Measurements from ENCODE around the gene PNPLA3. TPM values are rescaled to one million over a fixed set of nuclear protein-coding genes. Genes with fewer than 3 reads are reported as not detected.

The PNPLA3 gene
- total RNA-seq, 1 donor from 2014 or later, result 6.1 TPM

- Mint-ChIP-seq H3K4me3 (no peak overlapping the region), H3K27me3 (ENCODE audit: low read depth) (no peaks in the 10 kb centered on the region), H3K9me3 (peaks cover 3% of the 10 kb centered on the region), H3K36me3 (peaks cover 40% of the 10 kb centered on the region), H3K27ac (no peak overlapping the region), H3K4me1 (no peaks in the 10 kb centered on the region)
- DNase-seq (ENCODE audit: low spot score in 2 of 2, unreplicated experiment in 2 of 2), result no peak
- no peak for TF ChIP-seq CTCF (IDR thresholded peaks at IDR 0.05; ENCODE audit: unreplicated experiment)
These were observed 47.5 kb downstream of the PNPLA3 start for GRCh38 chr22:43971112-43971511.

DNA sequence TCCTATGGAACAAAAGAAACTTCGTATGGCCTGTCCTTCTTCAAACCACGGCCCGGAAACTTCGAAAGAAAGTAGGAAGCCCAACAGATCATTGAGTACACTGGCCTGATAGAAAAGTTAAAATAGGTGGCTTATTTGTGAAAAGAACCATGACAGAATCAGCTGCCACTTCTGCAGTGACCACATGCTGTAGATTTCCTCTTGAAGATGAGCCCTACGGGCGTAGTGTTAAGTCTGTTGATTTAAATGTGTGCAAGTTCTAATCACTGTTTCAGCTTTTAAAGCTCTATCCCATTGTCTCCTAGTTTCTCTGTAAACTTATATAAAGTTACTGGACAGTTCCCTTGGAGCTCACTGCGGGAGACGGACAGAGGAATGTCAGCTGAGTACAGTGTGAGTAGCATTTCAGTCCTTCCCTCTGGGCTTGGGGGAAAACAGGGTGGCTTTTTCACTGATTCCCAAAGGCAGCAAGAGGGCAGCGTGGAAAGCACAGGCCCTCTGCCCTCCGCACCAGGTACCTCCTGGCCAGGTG is 49.4 kb downstream of the PNPLA3 start:
- Mint-ChIP-seq H3K9me3 (no peaks in the 10 kb centered on the region), H3K4me1 (no peaks in the 10 kb centered on the region), H3K27ac (no peak overlapping the region), H3K36me3 (peaks cover 33% of the 10 kb centered on the region), H3K27me3 (ENCODE audit: low read depth) (no peaks in the 10 kb centered on the region), H3K4me3 (no peak overlapping the region)
- no peak for DNase-seq (ENCODE audit: low spot score in 2 of 2, unreplicated experiment in 2 of 2)
- no peak for TF ChIP-seq CTCF (IDR thresholded peaks at IDR 0.05; ENCODE audit: unreplicated experiment)

GRCh38 chr22:43974028-43974545 is 50.5 kb downstream of the PNPLA3 start:
- H3K27ac Mint-ChIP-seq, result no peak overlapping the region
- no peaks in the 10 kb centered on the region for H3K4me1 Mint-ChIP-seq
- DNase-seq (ENCODE audit: low spot score in 2 of 2, unreplicated experiment in 2 of 2), result no peak
- no peak overlapping the region for H3K4me3 Mint-ChIP-seq
- H3K36me3 Mint-ChIP-seq, result peaks cover 32% of the 10 kb centered on the region
- no peaks in the 10 kb centered on the region for H3K27me3 Mint-ChIP-seq (ENCODE audit: low read depth)
- no peak for TF ChIP-seq CTCF (IDR thresholded peaks at IDR 0.05; ENCODE audit: unreplicated experiment)
- H3K9me3 Mint-ChIP-seq, result no peaks in the 10 kb centered on the region

- DNase-seq (ENCODE audit: low spot score in 2 of 2, unreplicated experiment in 2 of 2), result no peak
- Mint-ChIP-seq H3K9me3 (no peaks in the 10 kb centered on the region), H3K4me3 (no peak overlapping the region), H3K27ac (no peak overlapping the region), H3K36me3 (peaks cover 35% of the 10 kb centered on the region), H3K27me3 (ENCODE audit: low read depth) (no peaks in the 10 kb centered on the region), H3K4me1 (no peaks in the 10 kb centered on the region)
- no peak for TF ChIP-seq CTCF (IDR thresholded peaks at IDR 0.05; ENCODE audit: unreplicated experiment)
These were observed 51.4 kb downstream of the PNPLA3 start for GRCh38 chr22:43975041-43975440.

DNA sequence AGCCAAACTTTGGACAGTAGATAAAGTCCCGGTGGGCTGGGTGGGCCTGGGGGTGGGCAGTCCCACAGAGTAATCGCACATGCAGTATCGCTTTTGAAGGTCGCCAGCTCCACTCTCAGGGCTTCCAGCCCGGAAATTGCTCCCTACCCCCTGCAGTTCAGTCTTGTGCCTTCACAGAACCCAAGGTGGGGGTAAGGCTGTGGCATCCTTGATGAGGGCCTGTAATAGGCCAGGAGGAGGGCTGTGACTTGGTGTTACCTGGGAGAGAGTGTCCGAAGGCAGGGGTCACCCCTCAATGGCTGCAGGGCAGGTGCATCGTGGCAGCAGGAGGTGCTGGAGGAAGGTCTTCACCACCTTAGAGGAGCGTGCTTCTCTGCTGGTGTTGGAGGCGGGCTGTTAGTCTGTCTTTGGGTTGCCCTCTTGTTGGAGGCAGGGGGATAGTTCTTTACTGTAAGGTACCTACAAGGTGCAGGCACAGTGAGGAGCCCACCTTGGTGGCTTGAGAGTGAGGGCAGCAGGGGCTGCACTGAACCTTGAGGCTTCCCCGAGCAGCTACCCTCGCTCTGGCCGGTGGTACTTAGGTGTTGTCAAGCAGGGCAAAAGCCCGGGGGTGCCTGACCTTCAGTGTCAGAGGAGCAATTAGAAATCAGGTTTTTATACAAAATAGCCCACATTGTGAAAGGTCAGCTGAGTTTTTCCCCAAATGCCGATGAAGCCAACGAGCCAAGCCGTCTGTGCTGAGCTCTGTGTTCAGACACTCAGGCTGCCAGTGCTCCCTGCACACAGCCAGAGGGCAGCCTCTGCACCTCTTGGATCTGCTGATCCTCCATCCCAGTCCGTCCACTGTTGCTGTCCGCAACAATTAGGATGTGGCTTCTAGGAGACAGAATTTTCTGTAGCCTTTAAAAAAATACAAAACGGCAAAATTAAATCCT is 53.5 kb downstream of the PNPLA3 start:
- TF ChIP-seq CTCF (IDR thresholded peaks at IDR 0.05; ENCODE audit: unreplicated experiment), result no peak
- Mint-ChIP-seq H3K4me1 (no peaks in the 10 kb centered on the region), H3K27me3 (ENCODE audit: low read depth) (no peaks in the 10 kb centered on the region), H3K4me3 (no peak overlapping the region), H3K36me3 (peaks cover 45% of the 10 kb centered on the region), H3K27ac (no peak overlapping the region), H3K9me3 (no peaks in the 10 kb centered on the region)
- no peak for DNase-seq (ENCODE audit: low spot score in 2 of 2, unreplicated experiment in 2 of 2)
